Epidermal melanocyte (primary cell): Measurements from ENCODE around the gene CPNE5.

ENCODE experiments used
- DNase-seq: peaks from one replicate; pipeline ENCODE4 v3.0.0; 2011; ENCODE audit warnings: low spot score; ENCODE audit not compliant: insufficient read length

CPNE5 gene

DNA sequence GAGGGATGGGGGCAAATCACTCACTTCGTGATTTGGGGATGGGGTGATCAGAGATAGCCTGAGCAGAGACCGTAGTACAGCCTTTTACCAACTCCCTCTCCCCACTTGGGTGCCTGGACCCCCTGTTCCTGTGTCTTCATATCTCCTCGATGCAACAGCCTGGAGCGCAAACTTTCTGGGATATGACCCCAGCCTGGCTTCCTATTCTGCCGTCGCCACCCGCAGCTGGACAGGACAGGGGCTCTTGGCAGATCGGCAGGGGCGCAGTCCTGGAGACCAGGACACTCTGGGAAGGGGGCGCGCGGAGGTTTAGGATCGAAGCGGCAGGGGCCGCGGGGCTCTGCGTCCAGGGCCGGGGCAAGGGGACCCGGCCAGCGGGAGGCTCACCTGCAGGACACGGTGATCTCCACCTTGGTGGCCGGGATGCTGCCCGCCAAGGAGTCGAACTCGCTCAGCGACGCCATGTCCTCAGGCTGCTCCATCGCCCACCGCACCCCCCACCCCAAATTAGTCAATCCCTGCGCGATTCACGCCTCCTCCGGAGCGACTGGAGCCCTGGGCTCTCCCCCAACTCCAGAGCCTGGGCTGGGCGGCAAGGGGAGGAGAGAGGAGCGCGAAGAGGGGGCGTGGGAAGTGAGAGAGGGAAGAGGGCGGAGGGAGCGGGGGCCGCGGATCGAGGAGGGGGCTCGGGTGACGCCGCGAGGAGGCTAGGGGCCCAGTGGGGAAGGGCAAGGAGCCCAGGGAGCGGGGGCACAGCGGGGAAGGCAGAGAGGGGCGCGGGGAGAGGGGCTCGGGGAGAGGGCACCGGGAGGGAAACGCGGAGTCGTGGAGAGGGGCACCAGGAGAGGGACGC lies at the start of gene CPNE5:
Gene CPNE5, minus strand, starts transcription at position 549 of the 853 bp plus-strand sequence. Its CDS starts 67 bp downstream, at position 482.
- DNase-seq = no peak

DNA sequence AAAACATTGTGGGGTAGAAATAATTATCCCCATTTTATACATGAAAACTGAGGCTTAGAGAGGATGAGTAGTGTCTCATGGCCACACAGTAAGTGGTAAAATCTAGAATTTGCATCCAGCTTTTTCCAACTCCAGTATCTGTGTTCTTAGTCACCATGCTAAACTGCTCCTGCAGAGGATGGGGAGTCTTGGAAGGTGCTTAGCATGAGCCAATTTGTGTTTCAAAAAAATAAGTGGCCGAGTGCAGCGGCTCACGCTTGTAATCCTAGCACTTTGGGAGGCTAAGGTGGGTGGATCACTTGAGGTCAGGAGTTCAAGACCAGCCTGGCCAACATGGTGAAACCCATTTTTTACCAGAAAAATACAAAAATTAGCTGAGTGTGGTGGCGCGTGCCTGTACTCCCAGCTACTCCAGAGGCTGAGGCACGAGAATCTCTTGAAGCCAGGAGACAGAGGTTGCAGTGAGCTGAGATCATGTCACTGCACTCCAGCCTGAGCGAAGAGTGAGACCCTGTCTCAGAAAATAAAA lies 48.9 kb upstream of the CPNE5 start:
- no peak for DNase-seq

DNA sequence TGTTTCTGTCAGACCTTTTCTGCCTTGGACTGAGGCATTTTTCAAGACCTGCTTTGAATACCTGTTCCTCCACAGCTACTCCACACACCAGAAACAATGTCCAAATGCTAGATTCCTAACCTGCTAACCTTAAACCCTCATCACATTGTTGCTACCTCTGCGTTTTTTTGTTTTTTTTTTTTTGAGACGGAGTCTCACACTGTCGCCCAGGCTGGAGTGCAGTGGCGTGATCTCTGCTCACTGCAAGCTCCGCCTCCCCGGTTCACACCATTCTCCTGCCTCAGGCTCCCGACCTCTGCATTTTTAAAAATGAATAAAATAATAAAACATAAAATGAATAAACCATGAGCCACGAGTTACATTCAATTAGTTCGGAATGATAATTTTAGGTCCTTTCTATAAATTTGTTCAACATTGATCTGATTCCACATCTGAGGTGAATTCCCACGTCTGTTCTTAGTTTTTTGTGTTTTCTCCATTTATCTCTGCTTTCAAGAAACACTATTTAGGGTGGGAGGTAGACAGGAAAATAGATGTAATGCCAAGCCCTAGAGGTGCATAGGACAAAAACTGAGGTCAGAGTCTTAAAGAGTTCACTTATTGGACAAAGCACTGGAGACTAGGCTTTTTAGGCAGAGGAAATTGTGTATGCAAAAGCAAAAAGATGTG lies 47.8 kb upstream of the CPNE5 start:
- no peak for DNase-seq

DNA sequence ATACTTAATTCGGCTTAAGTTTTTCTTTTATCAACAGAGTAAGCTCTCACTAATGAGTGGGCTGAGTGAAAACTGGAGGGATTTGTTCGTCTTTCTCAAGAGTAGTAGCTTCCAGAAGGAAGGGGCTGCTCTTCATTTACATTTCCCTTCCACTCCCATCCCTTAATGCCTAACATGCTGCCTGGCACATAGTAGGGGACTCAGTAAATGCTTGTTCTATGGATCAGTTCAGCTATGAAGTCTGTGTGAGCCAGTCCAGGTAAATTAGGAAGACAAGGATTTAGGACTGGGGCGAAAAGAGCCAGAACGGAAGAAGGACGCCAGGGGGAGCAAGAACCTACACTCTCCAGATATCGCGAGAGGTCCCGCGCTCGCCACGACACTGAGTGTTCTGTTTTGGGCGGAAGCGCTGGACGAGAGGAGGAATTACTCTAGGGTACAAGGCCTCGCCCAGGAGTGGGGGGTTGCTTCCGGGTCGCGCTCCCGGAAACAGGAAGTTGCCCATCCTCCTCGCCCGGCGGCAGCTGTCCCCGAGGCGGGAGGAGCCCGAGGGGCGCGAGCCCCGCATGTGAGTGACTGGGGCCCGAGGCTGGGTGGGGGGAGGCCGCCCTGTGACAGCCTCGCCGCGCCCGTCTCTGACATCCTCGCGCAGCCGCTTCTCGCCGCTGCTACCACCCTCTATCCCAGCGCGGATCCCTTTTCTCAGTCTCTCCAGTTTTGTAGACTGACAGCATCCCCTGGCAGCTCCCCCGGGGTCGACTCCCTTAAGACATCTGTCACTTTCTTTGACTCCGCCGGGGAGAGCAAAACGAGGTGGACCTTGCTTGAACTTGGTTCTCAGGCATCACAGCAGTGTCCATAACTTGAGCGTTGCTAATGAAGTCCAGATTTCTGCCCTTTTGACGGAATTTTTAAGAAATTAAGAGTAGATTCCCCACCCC lies 46.5 kb upstream of the CPNE5 start, which contains the start of gene C6orf89:
Gene C6orf89, plus strand, starts transcription at position 492 of the 941 bp plus-strand sequence. CDS start 13,493 bp downstream, outside the sequence.
- DNase-seq = peak; percentile 82

DNA sequence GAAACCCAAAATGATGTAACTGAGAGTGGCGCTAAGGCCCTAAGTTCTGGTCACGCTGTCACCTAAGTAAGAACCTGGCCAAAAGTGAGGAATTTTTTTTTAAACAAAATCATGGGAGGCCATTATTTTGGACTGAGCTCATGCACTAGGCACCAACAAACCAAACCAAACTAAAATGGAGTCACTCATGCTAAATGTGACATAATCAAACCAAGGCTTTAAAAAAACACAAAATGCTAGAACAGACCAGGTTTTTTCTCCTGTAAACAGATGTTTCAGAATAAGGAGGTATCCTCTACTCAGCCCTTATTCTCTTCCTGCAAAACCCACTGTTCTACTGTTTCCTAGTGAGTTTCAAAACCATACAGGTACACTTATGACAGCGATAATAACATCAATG lies 45.4 kb upstream of the CPNE5 start:
- DNase-seq = no peak

DNA sequence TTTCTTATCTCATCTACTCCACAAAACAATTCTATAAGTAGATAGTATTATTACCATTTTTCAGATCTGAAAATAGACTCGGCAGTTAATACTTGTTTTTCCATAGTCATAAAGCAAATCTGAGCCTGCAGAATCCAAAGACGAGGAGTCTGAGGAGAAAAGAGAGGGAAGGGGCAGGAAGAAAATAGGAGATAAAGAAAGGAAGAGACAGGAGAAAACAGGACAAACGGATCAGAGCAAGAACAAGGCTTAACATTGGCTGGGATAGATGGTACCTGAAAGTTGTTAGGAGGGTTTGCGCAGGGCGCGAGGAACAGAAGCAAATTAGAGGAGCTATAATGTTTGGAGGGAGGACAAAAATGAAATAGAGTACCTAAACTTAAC lies 36.0 kb upstream of the CPNE5 start:
- no peak for DNase-seq

DNA sequence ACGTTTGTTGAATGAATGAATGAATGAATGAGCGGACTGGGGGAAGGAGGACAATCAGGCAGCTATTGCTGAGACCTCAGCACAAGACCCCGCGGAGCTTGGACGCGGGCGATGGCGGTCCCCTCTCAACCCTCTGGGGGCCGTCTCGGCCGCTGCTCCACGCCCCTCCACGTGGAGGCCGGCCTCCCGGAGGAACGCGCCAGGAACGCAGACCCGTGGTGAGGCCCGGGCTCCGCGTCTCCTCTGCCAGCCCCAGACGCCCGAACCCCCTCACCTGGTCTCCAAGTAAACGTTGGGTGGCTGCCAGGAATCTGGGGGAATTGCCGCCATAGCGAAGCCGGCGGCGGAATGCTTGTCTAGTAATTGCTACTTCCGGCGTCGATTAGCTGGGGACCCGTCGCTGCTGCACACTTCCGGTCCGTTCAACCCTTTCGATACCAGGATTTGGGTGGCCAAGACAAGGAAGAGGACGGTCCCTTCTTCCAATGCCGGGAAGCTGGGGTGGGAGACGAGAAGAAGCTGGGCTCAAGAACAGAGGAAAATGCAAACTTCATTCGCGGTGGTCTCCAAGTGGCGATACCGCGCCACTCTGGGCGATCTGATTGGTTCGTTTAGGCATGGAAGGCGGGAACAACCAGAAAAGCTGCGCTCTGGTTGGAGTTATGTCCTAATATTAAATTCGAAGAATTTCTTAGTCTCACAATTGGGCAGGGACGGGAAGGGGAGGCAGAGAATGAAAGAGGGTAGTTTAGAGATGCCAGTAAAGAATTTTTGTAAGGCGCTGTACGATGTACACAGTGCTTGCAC lies 35.4 kb upstream of the CPNE5 start, which contains the start of gene PPIL1:
Gene PPIL1, minus strand, starts transcription at position 361 of the 807 bp plus-strand sequence. Its CDS starts 31 bp downstream, at position 330.
- DNase-seq = peak; percentile 91

DNA sequence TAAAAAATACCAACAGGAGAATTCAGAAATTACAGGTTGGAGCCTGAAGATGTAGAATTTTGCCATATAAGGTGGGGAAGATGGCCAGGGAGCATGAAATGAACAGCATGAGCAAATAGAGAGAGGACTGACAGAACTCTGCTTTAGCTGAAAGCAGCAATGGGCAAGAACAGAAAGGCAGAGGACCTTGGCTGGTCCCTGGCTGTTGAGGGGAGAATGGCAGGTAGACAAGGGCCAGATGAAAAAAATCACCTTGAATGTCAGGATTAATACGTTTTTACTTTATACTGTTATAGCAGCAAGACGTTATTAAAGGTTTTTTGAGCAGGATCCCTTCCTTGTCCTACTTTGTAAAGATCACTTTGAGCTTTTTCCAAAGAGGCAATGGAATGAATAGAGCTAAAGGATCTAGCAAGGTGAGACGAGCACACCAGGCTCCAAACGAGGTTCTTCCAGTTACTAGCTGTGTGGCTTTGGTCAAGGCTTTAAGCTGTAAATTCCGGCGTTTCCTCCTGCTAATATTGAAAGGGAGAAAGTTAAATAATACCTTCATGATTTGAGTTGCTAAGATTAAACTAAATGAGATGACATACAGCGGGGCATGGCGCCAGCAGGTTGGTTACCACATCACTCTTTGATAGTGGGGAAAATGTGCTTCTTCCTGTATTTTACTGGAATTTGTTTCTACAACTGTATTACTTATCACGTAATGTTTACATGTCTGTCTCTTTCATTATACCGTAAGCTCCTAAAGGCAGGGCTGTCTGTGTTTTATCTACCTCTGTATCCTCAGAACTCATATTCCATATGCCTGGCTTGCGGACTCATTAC lies 34.6 kb upstream of the CPNE5 start:
- no peak for DNase-seq

DNA sequence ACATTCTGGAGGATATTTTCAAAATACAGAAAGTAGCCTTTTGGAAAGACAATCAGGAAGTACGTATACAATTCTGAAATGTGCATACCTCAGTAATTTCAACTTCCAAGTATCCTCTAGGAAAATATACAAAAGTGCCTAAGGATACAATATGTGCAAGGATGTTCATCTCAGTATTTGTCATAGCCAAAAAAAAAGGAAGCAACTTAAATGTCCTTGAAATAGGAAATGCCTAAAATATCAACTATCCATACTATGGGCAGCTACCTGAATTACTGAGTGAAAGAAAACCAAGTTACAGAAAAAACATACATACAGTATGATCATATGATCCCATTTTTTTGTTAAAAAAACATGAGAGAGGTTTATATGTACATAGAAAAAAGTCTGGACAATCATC lies 33.9 kb upstream of the CPNE5 start:
- DNase-seq = no peak

DNA sequence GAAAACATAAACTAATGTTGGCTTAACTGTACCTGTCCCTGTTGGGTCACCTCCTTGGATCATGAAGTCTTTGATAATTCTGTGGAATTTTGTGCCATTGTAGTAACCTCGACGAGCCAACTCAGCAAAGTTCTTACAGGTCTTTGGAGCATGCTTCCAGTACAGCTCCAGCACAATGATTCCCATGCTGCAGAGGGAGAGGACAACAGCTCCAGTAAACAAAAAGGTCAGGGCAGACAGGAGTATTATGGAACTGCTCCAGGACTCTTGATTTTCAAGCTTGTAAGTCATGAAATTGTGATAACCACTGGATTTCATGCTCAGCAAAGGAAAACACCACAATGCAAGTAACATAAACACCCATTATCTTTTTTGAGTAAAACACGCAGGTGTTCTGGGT lies 32.4 kb upstream of the CPNE5 start:
- no peak for DNase-seq

DNA sequence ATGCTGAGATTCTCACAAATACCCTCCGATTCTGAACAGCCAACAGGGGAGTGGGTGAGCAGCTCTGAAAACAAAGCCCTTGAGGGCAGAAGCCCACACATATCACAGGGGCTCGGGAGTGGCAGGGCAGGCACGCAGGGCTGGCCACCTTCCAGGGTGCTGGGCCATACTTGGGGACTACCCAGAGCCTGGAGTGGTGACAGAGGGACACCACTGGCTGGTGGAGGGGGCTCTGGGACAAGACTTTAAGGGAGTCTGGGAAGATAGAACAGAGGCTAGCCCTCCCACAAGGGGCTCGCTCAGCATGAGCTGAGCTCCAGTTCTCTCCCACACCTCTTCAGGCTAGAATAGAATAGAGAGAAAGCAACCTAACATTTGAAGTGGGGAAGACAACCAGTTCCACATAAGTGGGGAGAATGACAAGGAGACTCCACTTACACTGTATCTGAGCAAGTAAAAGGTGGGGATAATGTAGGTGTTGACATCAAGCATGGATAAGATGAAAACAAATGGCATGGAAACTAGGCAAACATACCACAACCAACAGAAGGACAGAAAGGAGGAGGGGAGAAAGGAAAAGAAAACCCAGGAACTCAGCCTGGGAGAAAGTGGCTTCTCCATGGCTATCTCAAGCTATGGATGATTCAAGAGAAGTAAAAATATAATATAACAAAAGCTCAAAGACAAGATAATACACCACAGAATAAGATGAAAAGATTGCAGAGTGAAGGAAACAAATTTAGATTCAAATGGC lies 28.4 kb upstream of the CPNE5 start:
- no peak for DNase-seq

DNA sequence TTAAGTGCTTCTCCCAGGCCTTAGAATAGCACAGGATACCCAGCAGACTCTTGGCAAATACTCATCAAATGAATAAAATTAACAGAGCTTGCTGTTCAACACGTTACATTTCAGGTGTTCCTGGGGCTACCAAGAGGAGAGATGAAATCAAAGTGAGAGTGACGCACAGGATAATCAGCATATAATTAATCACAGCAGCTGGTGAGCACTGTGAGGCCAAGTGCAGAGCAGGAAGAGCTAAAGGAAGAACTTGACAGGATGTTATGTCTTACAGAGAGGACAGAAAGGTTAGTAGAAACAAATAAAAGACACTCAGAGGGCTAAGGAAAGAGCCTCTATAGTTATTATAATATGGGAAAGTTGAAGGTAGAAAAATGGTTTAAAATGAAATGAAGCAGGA lies 26.6 kb upstream of the CPNE5 start:
- no peak for DNase-seq

DNA sequence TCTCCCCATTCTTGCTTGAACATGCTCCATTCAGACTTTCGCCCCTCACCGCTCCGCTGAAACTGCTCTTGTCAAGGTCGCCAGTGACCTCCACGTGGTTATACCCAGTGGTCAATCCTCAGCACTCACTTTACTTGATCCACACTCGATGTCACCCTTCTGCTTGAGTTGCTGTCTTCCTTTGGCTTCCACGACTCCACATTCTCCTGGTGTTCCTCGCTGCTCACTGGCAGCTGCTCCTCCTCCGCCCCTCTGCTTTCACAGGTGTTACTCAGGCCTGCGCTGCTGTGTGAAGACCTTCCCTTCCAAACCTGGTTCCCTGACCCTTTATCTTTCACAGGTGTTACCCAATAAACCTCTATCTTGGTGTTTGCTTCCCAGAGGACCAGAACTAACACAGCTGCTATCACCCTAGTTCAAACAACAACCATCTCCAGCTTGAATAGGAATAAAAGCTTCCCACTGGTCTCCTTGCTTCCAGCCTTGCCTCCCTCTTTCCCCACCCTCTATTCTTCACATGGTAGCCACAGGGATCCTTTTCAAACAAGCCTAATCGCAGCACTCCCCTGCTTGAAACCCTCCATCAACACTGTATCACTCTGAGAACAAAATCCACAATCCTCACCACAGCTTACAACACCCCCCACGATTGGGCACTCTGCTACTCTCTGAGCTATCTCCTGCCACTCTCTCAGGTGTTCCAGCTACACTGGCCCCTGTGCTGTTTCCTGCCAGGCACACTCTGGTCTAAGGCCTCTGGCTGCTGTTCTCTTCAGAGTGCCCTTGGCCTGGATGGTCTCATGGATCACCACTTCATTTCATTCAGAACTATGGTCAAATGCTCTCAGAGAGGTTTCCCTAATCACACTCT lies 24.7 kb upstream of the CPNE5 start:
- no peak for DNase-seq

DNA sequence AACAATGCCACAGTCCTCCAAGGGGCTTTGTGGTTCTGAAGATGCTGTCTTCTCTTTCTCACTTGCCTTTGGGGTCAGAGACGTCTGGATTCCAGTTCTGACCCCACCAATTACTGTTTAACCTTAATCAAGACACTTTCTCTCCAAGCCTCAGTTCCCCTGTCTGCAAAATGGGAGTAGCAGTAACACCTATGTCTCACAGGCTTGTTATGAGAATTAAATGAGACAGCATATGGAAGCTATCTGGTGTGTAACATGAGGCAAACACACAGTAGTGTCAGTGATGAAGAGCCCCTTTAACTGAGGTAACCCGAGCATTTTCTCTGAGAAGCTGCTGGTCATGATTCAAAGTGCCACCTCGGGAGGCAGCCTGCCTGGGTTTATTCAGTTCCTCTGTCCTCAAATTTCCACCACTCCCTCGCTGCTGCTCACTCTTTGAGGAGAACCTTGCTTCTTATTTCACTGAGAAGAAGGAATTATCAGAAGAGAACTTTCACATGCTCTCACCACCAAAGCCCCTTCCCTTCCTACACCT lies 23.7 kb upstream of the CPNE5 start:
- no peak for DNase-seq

DNA sequence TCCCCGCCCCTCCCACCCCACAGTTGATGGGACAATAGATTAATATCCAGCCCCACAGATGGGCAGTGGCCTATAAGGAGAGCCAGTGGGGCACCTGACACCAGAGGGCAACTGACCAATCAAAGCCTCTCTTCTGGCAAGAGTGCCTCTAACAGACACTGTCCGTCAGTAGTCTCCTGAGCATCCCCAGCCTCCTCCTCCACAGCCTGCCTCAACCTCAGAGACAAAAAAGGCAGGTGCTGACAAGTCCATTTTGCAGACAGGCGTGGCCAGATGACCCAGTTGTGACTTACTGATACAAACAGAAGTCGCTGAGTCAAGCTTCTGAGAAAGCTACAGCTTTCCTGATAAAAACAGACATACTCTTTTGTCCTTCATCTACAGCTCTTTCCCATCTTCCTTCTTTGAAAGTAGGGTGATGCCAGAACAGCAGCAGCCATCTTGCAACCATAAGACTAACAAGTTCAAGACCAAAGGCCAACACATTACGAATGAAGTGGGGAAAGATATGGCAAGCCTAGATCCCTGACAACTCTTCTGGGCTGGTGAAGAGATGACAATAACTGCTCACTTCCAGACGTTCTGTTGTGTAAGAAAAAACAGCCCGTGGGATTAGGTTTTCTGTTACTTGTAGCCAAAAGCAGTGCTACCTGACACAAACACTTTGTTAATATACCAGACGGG lies 23.1 kb upstream of the CPNE5 start:
- no peak for DNase-seq

DNA sequence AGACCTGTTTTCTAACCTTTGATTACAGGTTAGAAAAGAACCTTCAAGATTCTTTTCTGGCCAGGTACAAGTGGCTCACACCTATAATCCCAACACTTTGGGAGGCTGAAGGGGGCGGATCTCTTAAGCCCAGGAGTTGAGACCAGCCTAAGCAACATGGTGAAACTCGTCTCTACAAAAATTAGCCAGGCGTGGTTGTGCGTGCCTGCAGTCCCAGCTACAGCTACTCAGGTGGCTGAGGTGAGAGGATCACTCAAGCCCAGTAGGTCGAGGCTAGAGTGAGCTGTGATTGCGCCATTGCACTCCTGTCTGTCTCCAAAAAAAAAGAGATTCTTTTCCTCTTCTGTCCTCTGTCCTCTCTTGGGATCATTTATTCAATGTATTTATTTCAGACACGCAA lies 20.9 kb upstream of the CPNE5 start:
- no peak for DNase-seq

DNA sequence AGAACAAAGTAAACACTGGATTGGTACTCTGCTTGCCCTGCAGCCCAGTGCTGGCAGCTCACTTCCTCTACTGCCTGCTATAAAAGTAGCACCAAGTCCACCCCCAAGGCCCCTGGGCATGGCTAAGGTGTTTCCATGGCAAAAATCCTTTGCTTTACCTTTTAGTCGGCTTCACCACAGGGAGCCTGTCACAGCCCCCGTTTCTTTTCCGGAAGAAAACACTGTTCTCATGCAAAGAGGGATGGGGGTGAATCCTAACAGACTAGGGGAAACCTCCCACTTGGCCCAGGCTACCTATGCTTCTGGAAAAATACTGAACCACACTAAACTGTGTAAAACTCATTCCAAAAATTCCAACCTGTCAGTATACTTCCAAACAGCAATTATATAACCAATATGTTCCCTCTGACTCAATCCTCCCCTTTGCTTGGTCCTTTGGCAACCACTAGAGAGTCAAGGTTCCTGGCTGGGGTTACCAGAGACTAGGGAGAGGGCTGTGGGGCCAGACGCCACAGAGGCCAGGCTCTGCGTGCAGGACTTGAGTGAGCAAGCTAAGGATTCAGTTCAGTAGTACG lies 19.2 kb upstream of the CPNE5 start:
- no peak for DNase-seq
